GM04503 (cell line): ENCODE results near the gene AIDA.
"Not testable (repeated sequence)": the region's sequence is repeated elsewhere in the genome, so short reads cannot be mapped to it uniquely, and the experiment has no call there.

Experiments used
- DNase-seq: peaks from one replicate; pipeline ENCODE4 v3.0.0-alpha.2; 2012; ENCODE audit warnings: low read depth

Gene AIDA, protein sequence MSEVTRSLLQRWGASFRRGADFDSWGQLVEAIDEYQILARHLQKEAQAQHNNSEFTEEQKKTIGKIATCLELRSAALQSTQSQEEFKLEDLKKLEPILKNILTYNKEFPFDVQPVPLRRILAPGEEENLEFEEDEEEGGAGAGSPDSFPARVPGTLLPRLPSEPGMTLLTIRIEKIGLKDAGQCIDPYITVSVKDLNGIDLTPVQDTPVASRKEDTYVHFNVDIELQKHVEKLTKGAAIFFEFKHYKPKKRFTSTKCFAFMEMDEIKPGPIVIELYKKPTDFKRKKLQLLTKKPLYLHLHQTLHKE

GRCh38 chr1:222712253-222713090, at the start of gene AIDA, which contains the start of gene BROX:
AIDA (minus strand) TSS chr1:222712491; CDS start chr1:222712317, 174 bp downstream.
BROX (plus strand) TSS chr1:222712564; CDS start chr1:222715700, 3,136 bp downstream.
- peak; percentile 42 for DNase-seq

DNA sequence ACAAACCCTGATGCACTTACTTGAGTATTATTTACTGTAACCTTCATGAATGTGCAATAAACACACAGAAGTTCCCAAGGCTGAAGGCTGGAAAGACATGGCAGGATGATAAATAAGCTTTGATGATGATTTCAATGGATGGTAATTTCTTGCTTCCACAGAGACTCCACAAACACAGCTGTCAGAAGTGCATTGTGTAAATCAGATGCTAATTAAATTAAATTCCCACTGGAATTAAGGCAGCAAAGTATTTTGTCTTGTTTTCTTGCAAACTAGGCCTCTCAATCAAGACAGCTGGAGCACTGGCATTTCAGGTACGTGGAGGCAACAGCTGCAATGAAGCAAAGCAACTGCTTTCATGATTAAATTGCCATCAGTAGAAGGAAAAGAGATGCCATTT, 48.8 kb upstream of the AIDA start:
- no peak for DNase-seq

DNA sequence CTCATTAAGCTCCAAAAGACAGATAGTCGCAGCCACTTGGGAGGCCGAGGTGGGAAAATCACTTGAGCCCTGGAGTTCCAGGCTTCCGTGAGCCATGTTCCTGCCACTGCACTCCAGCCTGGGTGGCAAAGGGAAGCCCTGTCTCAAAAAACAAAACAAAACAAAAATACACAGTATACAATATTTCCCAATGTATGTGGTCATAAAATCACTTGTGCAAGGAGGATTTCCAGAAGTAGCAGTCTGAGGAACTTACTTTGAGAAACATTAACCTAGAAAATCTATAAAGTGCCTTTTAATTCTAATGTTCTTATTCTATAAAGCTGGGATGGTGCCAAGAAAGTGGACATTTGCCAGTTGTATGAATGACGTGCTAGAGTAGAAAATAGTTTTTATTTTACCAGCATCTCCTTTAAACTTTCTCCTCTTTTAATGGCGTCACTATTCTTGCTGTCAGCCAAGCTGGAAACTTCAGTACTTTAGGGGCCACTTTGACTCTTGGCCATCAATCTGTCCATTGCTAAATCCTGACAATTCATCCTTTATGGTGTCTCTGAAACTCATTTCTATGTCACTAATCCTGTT, 47.3 kb upstream of the AIDA start:
- DNase-seq: no peak

GRCh38 chr1:222757646-222758268, 45.5 kb upstream of the AIDA start:
- no peak for DNase-seq

DNA sequence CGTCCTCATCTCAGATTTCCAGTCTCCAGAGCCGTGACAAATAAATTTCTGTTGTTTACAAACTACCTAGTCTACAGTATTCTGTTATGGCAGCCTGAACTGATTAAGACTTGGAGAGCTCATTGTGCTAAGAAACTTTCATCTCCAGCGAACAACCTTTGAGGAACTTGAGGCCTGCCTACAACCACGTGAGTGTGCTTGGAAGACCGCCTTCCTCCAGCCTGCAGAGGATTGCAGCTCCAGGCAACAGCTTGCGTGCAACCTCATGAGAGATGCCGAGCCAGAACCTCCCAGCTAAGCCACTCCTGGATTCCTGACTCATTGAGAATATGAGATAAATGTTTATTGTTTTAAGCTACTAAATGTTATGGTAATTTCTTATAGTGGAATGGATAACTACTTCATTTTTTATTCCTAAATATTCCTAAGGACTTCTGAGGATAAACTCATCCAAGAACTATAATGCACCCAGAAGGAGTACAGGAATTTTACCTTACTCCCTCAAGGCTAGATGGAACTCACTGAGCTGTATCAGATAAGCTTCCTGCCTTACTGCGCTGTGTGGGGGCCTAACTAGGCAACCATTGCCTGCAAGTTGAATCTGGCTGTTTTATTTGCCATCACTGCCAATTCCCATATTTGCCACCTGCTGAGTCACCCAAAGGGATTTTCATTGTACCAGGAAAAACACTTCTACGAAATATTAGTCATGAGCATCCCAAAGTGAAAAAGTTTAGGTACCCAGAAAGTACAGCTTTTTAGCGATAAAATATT, 42.3 kb upstream of the AIDA start:
- DNase-seq: peak; percentile 90

GRCh38 chr1:222751255-222751654, 39.0 kb upstream of the AIDA start:
- DNase-seq: no peak

- no peak for DNase-seq
Observed at GRCh38 chr1:222750651-222751050, 38.4 kb upstream of the AIDA start.

DNA sequence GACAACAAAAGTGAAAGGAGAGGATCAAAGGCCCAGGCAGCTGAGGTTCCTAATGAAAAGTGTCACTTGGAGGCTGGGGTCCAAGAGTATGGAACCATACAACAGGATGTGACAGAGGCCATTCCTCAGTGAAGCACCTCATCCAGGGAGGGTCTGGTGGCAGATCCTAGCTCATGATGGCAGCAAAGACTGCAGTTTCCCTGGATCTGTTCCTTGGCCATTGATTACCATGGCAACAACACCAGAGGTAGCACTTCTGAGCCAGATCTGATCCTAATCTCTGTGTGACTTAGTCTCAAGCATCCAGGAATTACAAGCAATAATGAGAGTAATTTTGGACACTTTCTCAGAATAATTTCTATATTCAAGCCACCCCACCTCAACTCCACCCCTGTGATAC, 37.6 kb upstream of the AIDA start:
- no peak for DNase-seq

DNA sequence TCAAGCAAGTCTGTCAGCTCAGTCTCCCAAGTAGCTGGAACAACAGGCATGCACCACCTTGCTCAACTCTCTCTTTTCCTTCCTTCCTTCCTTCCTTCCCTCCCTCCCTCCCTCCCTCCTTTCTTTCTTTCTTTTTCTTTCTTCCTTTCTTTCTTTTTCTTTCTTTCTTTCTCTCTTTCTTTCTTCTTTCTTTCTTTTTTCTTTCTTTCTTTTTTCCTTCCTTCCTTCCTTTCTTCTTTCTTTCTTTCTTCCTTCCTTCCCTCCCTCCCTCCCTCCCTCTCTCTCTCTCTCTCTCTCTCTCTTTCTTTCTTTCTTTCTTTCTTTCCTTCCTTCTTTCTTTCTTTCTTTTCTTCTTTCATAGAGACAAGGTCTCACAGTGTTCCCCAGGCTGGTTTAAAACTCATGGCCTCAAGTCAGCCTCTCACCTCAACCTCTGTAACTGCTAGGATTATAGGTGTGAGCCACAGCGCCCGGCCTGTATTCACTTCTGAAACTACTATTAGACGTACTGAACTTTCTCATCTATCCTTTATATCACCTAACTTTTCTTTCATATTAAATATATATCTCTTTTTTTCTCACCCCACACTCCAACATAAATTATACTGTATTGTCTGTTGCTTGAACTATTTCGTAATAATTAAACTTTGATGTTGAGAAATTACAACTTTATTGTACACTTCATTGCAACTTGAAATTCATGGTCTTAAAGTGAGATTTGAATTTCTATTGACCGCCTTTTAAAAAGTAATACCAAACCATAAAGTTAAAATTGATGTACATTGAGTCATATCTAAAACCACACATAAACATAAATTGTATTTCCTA, 29.6 kb upstream of the AIDA start:
- not testable (repeated sequence) for DNase-seq

- no peak for DNase-seq
Observed at GRCh38 chr1:222739929-222740328, 27.6 kb upstream of the AIDA start.

DNA sequence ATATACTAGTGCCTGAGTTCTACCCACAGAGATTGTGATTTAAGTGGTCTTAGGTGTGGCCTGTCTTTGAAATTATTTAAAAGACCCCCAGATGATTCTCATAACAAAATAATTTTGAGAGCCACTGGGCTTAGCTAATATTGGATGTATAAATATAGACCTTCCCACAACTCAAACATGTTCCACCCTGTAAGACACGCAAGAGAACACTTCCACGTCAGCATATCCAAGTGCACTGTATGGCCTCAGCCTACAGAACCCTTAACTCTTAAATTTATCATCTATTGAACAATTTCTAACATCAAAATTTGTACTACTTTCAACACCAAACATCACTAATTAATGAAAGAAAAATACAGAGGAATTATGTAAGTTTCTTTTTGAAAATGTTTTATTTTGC, 27.2 kb upstream of the AIDA start:
- no peak for DNase-seq

GRCh38 chr1:222736972-222737371, 24.7 kb upstream of the AIDA start, which contains the start of gene FAM177B:
FAM177B (plus strand) TSS chr1:222737202; CDS start chr1:222746546, 9,344 bp downstream.
- no peak for DNase-seq

- DNase-seq: no peak
Observed at GRCh38 chr1:222736470-222736869, 24.2 kb upstream of the AIDA start.

DNA sequence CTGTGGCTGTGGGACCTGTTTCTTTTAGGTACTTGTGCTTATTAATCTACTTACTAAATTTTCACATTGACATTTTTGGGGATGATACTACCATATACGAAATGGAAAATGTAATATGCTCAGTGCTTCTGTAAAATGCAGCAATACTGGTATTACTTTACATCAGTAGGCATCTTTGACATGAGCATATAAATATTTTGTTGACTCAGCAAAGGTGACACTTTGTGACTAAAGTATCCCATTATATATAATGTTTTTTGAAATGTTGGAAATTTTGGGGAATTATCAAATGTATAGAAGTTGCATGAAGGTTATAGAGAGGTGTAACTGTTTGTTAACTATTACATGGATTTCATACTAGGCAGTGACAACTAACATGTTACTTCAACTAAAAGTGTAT, 22.4 kb upstream of the AIDA start:
- DNase-seq: no peak

- no peak for DNase-seq
Observed at GRCh38 chr1:222732216-222733159, 20.2 kb upstream of the AIDA start.

DNA sequence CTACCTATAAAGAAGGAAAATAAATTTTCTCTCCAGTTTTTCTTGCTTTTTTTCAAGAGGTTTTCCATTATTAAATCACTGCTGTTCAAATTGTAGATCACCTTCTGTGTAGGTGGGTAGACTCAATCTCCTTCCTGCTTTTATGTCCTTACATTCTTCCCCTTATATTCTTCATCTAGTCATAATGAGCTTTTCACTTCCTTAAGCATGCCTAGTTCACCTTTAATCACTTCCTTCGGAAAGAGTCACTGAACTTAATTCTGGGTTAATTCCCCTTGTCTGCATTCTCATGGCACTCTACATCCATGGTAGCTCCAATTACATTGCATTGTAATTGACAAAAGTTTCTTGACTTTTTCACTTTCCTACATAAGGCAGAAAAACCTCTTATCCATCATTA, 18.6 kb upstream of the AIDA start:
- DNase-seq: no peak

DNA sequence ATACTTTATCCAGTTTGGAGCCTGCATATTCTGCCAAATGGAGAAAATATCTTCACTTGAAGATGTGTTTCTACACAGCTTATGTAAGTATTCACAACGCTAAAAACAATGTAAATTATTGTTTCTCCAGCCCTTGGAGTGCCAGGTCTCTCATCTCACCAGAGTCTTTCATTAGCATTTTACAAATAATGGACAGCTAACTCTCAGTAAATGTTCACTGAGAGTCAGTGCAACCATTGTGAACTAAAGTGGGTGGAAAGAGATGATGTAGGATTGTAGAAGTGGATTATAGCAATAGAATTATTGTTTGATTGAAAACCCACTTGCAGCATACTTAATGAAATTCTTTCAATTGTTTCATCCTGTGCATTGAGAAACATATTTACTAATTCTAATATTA, 16.5 kb upstream of the AIDA start:
- DNase-seq: no peak

DNA sequence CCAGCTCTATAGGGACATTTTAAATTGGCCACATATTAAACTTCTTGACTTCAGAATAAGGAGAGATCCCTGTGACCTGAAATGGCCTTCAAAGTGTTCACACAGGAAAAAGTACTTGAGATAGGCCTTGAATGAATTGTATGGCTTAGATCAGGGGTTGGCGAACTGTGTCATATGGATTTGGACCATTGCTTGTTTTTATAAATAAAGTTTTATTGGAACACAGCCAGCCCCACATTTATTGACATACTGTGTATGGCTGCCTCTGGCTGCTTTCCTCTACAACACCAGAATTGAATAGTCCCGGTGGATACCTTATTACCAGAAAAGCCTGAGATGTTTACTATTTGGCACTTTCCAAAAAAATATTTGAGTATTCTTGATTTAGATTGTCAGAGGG, 4.1 kb upstream of the AIDA start:
- DNase-seq: no peak
